Fibroblast of skin of right quadriceps (primary cell): ENCODE measurements around the gene ELMOD2.

Source experiments
- DNase-seq: peaks from one replicate; pipeline ENCODE4 v3.0.0-alpha.2; 2013

The ELMOD2 gene

GRCh38 chr4:140584439-140584838 is 60.5 kb downstream of the ELMOD2 start:
- no peak for DNase-seq

GRCh38 chr4:140595065-140595464 is 71.1 kb downstream of the ELMOD2 start:
- no peak for DNase-seq

GRCh38 chr4:140600408-140600807 is 76.4 kb downstream of the ELMOD2 start:
- no peak for DNase-seq

GRCh38 chr4:140602714-140603113 is 78.7 kb downstream of the ELMOD2 start:
- no peak for DNase-seq

- DNase-seq, result no peak
These were observed 79.3 kb downstream of the ELMOD2 start for GRCh38 chr4:140603286-140603685.
